ACC112 (cell line): ENCODE measurements around the gene LRP10.

Experiments
- H2AFZ ChIP-seq: fragments of 200-600 bp; sonication (generic); one replicate; pipeline ENCODE4 v1.6.0; 2017; ENCODE audit warnings: antibody characterized with exemption, low read length; ENCODE audit not compliant: unreplicated experiment
- H3K27ac ChIP-seq: fragments of 200-600 bp; sonication (generic); 2 replicates; pipeline ENCODE4 v1.5.1; 2014; ENCODE audit warnings: low read depth, mild to moderate bottlenecking, antibody characterized with exemption, low read length, moderate library complexity
- H3K27me3 ChIP-seq: fragments of 200-600 bp; sonication (generic); 2 replicates; pipeline ENCODE4 v1.6.1; 2014; ENCODE audit warnings: mild to moderate bottlenecking, antibody characterized with exemption, low read length, moderate library complexity, mixed read lengths; ENCODE audit not compliant: insufficient read depth
- H3K36me3 ChIP-seq: fragments of 200-600 bp; sonication (generic); 2 replicates; pipeline ENCODE4 v1.6.1; 2016; ENCODE audit warnings: mild to moderate bottlenecking, antibody characterized with exemption, low read length, moderate library complexity, mixed read lengths; ENCODE audit not compliant: insufficient read depth
- H3K4me1 ChIP-seq: fragments of 200-600 bp; sonication (generic); one replicate; pipeline ENCODE4 v1.6.1; 2016; ENCODE audit warnings: low read length, mixed read lengths; ENCODE audit not compliant: insufficient read depth, unreplicated experiment, control insufficient read depth
- H3K4me3 ChIP-seq: fragments of 200-600 bp; sonication (generic); 2 replicates; pipeline ENCODE4 v1.5.1; 2014; ENCODE audit warnings: mild to moderate bottlenecking, low read depth, low read length
- H3K79me2 ChIP-seq: fragments of 200-600 bp; sonication (generic); one replicate; pipeline ENCODE4 v1.6.0; 2016; ENCODE audit warnings: low read length; ENCODE audit not compliant: control insufficient read depth, unreplicated experiment, insufficient read depth

The LRP10 gene

GRCh38 chr14:22892488-22892887 lies 20.9 kb downstream of the LRP10 start:
- Histone ChIP-seq H3K4me3 (no peak overlapping the region), H3K27me3 (no peaks in the 10 kb centered on the region), H3K36me3 (no peaks in the 10 kb centered on the region), H3K79me2 (no peaks in the 10 kb centered on the region), H2AFZ (no peak overlapping the region), H3K27ac (no peak overlapping the region), H3K4me1 (peaks cover 7% of the 10 kb centered on the region)

DNA sequence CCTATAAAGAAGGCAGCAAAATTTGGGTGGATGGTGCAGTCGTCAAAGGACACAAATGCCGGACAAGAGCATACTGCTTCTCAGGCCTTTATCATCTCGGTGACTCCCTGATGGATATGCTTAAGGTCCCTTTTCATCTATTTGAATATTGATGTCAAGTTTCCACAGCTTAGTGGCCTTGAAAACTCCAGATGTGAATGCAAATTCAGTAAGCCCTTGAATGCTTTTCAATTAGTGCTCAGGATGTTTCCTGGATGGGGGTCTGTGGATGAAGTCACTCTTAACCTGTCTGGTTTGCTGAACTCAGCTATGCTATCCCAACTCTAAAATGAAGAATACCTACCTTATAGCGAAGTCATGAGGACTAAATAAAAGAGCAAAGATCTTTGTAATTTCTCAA lies 22.2 kb downstream of the LRP10 start:
- H3K27me3 ChIP-seq = no peaks in the 10 kb centered on the region
- H2AFZ ChIP-seq = no peak overlapping the region
- H3K4me3 ChIP-seq = no peak overlapping the region
- H3K36me3 ChIP-seq = no peaks in the 10 kb centered on the region
- H3K27ac ChIP-seq = no peak overlapping the region
- H3K79me2 ChIP-seq = no peaks in the 10 kb centered on the region
- peaks cover 10% of the 10 kb centered on the region for H3K4me1 ChIP-seq

GRCh38 chr14:22895402-22895801 lies 23.9 kb downstream of the LRP10 start:
- Histone ChIP-seq H2AFZ (no peak overlapping the region), H3K36me3 (no peaks in the 10 kb centered on the region), H3K79me2 (no peaks in the 10 kb centered on the region), H3K27me3 (no peaks in the 10 kb centered on the region), H3K4me1 (peaks cover 14% of the 10 kb centered on the region), H3K4me3 (no peak overlapping the region), H3K27ac (no peak overlapping the region)

DNA sequence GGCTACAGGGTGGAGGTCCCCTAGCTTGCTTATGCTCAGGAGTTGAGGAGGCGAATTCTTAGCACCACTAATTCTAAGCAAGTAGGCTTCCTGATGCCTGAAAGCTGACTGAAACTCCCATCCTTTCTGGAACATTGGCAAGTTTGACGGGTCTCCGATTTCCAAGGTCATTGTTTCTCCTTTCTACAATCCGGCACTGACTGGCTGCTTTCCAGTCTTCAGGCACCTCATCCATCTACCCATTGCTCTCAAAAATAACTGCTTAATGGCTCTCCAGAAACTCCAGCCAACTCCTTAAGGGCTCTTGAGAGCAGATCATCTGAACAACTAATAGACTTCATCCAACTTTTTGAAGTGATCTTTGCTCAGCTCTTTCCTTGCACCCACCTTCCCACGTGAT lies 24.8 kb downstream of the LRP10 start:
- H3K27ac ChIP-seq = no peak overlapping the region
- no peaks in the 10 kb centered on the region for H3K36me3 ChIP-seq
- H3K79me2 ChIP-seq = no peaks in the 10 kb centered on the region
- no peak overlapping the region for H3K4me3 ChIP-seq
- H2AFZ ChIP-seq = no peak overlapping the region
- peaks cover 14% of the 10 kb centered on the region for H3K4me1 ChIP-seq
- no peaks in the 10 kb centered on the region for H3K27me3 ChIP-seq

- Histone ChIP-seq H2AFZ (no peak overlapping the region), H3K79me2 (no peaks in the 10 kb centered on the region), H3K36me3 (no peaks in the 10 kb centered on the region), H3K27ac (no peak overlapping the region), H3K4me3 (no peak overlapping the region), H3K27me3 (no peaks in the 10 kb centered on the region), H3K4me1 (peaks cover 14% of the 10 kb centered on the region)
Measured at GRCh38 chr14:22896760-22897159, 25.2 kb downstream of the LRP10 start.

- Histone ChIP-seq H2AFZ (no peak overlapping the region), H3K4me3 (no peak overlapping the region), H3K4me1 (peaks cover 14% of the 10 kb centered on the region), H3K36me3 (0 out of 2 replicates have a peak, but pooled peaks cover 1% of the 10 kb centered on the region), H3K79me2 (no peaks in the 10 kb centered on the region), H3K27ac (peak overlapping the region; percentile 73), H3K27me3 (no peaks in the 10 kb centered on the region)
Measured at GRCh38 chr14:22897357-22897756, 25.8 kb downstream of the LRP10 start.

DNA sequence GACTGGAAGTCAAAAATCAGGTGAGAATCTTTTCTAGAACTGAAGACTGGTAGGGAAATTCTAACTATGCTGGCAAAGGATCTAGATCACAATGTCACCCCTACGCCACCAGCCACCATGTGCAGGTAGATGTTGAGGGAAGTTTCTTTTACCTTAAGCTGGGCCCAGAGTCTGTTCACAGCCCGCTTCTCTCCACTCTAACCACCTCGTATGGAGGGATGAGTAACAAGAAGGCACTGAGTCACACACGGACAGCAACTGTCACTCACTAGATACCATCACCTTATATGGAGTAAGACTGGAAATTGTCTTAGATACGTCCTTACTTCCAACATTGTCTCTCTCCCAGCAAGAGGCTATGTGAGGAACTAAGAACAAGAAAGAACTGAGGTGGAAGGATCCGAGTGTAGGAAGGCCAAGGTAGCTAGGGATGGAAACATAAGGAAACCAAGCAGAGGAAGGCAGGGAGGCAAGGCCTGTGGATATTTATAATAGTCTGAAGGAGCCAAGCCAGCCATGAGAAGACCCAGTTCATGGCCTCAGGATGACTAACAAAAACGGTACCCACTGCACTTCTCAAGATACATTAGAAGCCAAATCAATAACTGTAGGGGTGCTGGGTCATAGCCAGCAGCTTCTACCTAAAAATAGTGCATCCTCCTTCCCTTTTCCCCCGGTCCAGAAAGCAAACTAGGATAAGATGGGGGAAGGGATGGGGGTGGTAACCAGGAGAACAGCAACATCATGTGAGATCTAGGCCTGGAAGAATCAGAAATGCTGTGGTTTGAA lies 27.0 kb downstream of the LRP10 start:
- peaks cover 14% of the 10 kb centered on the region for H3K4me1 ChIP-seq
- H3K79me2 ChIP-seq = no peaks in the 10 kb centered on the region
- peak overlapping the region; percentile 71 for H2AFZ ChIP-seq
- H3K27me3 ChIP-seq = no peaks in the 10 kb centered on the region
- 0 out of 2 replicates have a peak, but pooled peaks cover 2% of the 10 kb centered on the region for H3K36me3 ChIP-seq
- H3K27ac ChIP-seq = peak overlapping the region; percentile 73
- H3K4me3 ChIP-seq = no peak overlapping the region

DNA sequence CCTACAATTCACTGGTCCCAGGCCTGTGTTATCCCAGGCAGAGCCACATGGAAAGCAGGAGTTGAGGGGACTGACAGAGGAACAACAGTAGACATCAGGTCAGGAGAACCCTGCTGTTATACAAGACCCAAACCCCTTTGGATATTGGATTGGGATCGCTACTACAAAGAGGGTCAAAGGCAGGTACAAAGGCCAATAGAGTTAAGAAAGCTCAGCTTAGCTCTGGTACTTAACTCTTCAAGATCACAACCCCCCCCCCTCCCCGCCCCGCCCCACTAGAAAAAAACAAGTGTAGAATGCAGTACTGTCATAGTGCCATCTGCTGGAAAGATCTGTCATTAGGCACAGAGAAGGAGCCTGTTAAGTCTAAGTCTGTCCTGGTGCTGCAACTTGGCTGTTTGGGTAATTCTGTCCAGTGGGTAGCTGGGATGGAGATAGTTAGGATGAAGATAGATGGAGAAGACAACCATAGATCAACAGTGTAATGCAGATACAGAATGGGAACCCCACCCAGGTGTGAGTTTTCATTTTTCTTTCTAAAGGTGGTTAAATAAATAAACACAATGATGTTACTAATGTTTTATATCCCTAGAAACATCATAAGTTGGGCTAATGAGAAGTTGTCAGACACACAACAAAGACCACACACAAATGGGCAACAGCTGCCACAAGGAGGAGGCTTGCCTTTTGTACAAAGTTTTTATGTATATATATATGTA lies 28.7 kb downstream of the LRP10 start:
- Histone ChIP-seq H3K4me1 (peaks cover 14% of the 10 kb centered on the region), H2AFZ (no peak overlapping the region), H3K27ac (no peak overlapping the region), H3K36me3 (peaks cover 16% of the 10 kb centered on the region), H3K79me2 (no peaks in the 10 kb centered on the region), H3K4me3 (no peak overlapping the region), H3K27me3 (no peaks in the 10 kb centered on the region)

- Histone ChIP-seq H3K79me2 (no peaks in the 10 kb centered on the region), H2AFZ (no peak overlapping the region), H3K4me1 (peaks cover 14% of the 10 kb centered on the region), H3K4me3 (no peak overlapping the region), H3K27me3 (no peaks in the 10 kb centered on the region), H3K27ac (no peak overlapping the region), H3K36me3 (peaks cover 23% of the 10 kb centered on the region)
Measured at GRCh38 chr14:22901799-22902198, 30.3 kb downstream of the LRP10 start.

GRCh38 chr14:22903742-22904087 lies 32.2 kb downstream of the LRP10 start:
- Histone ChIP-seq H2AFZ (no peak overlapping the region), H3K79me2 (no peaks in the 10 kb centered on the region), H3K36me3 (peaks cover 23% of the 10 kb centered on the region), H3K27me3 (no peaks in the 10 kb centered on the region), H3K27ac (no peak overlapping the region), H3K4me3 (no peak overlapping the region), H3K4me1 (peaks cover 5% of the 10 kb centered on the region)

- no peak overlapping the region for H2AFZ ChIP-seq
- no peaks in the 10 kb centered on the region for H3K79me2 ChIP-seq
- no peaks in the 10 kb centered on the region for H3K4me1 ChIP-seq
- H3K27ac ChIP-seq = no peak overlapping the region
- no peak overlapping the region for H3K4me3 ChIP-seq
- H3K27me3 ChIP-seq = no peaks in the 10 kb centered on the region
- peaks cover 23% of the 10 kb centered on the region for H3K36me3 ChIP-seq
Measured at GRCh38 chr14:22905627-22906026, 34.1 kb downstream of the LRP10 start.
